ENCODE results near the gene ATP4A.
"Not testable (repeated sequence)": the region's sequence is repeated elsewhere in the genome, so short reads cannot be mapped to it uniquely, and the experiment has no call there.

The ATP4A gene

DNA sequence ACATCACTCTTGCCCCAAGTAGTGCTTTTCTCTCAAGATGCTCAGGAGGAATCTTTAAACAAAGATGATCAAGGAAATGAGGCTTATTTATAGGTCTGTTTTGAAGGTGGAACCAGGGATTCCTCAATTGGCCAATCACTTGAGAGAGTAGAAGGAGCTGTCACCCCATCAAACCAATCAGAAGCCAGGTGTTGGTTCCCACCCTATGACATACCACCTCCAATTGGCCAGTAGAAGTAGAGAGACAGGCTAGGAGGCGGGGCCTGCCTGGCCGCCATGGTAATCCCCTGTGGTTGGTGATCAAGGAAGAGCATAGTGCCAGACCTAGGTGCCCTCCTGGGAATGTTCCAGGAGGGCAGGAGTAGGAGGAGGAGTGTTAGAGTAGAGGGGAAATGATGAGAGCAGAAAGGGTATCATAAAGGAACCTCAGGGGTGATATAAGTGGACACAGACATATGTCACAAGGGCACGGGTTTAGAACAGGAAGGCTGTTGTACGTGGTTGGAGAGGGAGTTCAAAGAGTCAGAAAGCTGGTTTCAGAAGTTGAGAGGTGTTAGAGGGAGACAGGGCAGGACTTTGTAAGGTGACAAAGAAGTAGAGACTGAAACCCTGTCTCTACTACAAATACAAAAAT, 33.0 kb upstream of the ATP4A start:
- Histone ChIP-seq H3K27ac (no peak overlapping the region), H3K36me3 (ENCODE audit: insufficient read depth, low read length) (no peaks in the 10 kb centered on the region), H3K9me3 (ENCODE audit: low read depth, low read length) (no peaks in the 10 kb centered on the region), H3K4me3 (no peak overlapping the region), H3K9ac (ENCODE audit: insufficient read length) (no peak overlapping the region)
- DNase-seq (ENCODE audit: low read depth, low spot score), result no peak
- no peak for TF ChIP-seq FOXP2 (optimal IDR thresholded peaks at IDR 0.05; ENCODE audit: control extremely low read depth, extremely low read length, insufficient read depth)

DNA sequence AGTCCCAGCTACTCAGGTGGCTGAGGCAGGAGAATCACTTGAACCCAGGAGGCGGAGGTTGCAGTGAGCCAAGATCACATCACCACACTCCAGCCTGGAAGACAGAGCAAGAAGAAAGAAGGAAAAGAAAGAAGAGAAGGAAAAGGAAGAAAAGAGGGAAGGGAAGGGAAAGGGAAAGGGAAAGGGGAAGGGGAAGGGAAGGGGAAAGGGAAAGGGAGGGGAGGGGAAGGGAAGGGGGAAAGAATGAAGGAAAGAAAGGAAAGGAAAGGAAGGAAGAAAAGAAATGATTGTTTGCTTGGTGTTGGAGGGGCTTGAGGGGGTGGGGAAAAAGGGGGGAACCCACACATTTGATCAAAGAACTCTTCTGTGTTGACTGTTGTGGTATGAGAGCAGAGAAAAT, 32.5 kb upstream of the ATP4A start:
- no peak overlapping the region for H3K9ac ChIP-seq (ENCODE audit: insufficient read length)
- TF ChIP-seq FOXP2 (optimal IDR thresholded peaks at IDR 0.05; ENCODE audit: control extremely low read depth, extremely low read length, insufficient read depth), result no peak
- TF ChIP-seq POLR2AphosphoS5 (IDR thresholded peaks at IDR 0.05; ENCODE audit: borderline replicate concordance, low read depth, low read length), result no peak
- no peak for TF ChIP-seq EZH2 (IDR thresholded peaks at IDR 0.05)

DNA sequence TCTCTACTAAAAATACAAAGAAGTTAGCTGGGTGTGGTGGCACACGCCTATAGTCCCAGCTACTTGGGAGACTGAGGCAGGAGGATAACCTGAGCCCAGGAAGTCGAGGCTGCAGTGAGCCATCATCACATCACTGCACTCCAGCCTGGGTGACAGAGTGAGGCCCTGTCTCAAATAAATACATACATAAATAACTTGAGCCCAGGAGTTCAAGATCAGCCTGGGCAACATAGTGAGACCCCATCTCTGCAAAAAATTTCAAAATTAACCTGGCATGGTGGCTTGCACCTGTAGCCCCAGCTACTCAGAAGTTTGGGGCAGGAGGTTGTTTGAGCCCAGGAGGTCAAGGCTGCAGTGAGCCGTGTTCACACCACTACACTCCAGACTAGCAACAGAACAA, 31.6 kb upstream of the ATP4A start:
- H3K4me3 ChIP-seq; H3K9ac ChIP-seq (ENCODE audit: insufficient read length); H3K9me3 ChIP-seq (ENCODE audit: low read depth, low read length); DNase-seq (ENCODE audit: low read depth, low spot score); H3K27ac ChIP-seq; H3K36me3 ChIP-seq (ENCODE audit: insufficient read depth, low read length): not testable (repeated sequence)

More for the DNA sequence above, 32.5 kb upstream of the ATP4A start:
- H3K36me3 ChIP-seq (ENCODE audit: insufficient read depth, low read length), result no peaks in the 10 kb centered on the region
- no peak overlapping the region for H3K4me3 ChIP-seq
- no peak for DNase-seq (ENCODE audit: low read depth, low spot score)
- no peaks in the 10 kb centered on the region for H3K9me3 ChIP-seq (ENCODE audit: low read depth, low read length)
- H3K27ac ChIP-seq, result no peak overlapping the region

DNA sequence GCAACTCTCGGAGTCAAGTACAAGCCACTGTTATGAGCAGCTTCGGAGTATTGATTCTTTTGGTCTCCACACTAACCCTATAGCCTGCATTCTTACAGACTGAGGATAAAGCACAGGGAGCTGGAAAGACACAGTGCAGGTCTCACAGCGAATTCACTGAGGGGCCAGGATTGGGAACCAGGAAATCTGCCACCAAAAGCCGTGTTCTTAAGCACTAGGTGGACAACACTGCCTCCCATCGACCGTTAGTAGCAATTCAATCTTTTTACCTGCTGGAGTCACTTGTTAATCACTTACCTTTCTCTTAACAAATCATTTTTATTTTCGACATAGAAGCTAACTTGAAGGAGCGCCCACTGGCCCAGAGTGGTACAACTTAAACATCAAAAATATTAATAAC, 28.8 kb upstream of the ATP4A start:
- Histone ChIP-seq H3K4me3 (no peak overlapping the region), H3K9me3 (ENCODE audit: low read depth, low read length) (no peaks in the 10 kb centered on the region), H3K36me3 (ENCODE audit: insufficient read depth, low read length) (no peaks in the 10 kb centered on the region), H3K27ac (no peak overlapping the region), H3K9ac (ENCODE audit: insufficient read length) (no peak overlapping the region)
- TF ChIP-seq FOXP2 (optimal IDR thresholded peaks at IDR 0.05; ENCODE audit: control extremely low read depth, extremely low read length, insufficient read depth), result no peak
- no peak for TF ChIP-seq POLR2AphosphoS5 (IDR thresholded peaks at IDR 0.05; ENCODE audit: borderline replicate concordance, low read depth, low read length)
- TF ChIP-seq EZH2 (IDR thresholded peaks at IDR 0.05), result no peak
- DNase-seq (ENCODE audit: low read depth, low spot score), result no peak

DNA sequence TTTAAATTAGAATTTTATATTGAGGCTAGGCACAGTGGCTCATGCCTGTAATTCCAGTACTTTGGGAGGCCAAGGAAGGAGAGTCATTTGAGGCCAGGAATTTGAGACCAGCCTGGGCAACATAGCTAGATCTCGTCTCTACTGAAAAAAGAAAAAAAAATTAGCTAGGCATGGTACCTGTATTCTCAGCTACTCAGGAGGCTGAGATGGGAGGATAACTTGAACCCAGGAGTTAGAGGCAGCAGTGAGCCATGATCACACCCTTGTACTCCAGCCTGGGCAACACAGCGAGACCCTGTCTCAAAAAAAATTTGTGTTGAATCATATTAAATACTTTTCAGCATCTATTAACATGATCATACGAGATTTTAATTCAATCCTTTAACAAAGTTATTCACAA, 27.4 kb upstream of the ATP4A start:
- Histone ChIP-seq H3K27ac (no peak overlapping the region), H3K9me3 (ENCODE audit: low read depth, low read length) (no peaks in the 10 kb centered on the region), H3K36me3 (ENCODE audit: insufficient read depth, low read length) (no peaks in the 10 kb centered on the region), H3K9ac (ENCODE audit: insufficient read length) (no peak overlapping the region), H3K4me3 (no peak overlapping the region)
- no peak for DNase-seq (ENCODE audit: low read depth, low spot score)
- TF ChIP-seq EZH2 (IDR thresholded peaks at IDR 0.05) (no peak), POLR2AphosphoS5 (IDR thresholded peaks at IDR 0.05; ENCODE audit: borderline replicate concordance, low read depth, low read length) (no peak), FOXP2 (optimal IDR thresholded peaks at IDR 0.05; ENCODE audit: control extremely low read depth, extremely low read length, insufficient read depth) (no peak)

DNA sequence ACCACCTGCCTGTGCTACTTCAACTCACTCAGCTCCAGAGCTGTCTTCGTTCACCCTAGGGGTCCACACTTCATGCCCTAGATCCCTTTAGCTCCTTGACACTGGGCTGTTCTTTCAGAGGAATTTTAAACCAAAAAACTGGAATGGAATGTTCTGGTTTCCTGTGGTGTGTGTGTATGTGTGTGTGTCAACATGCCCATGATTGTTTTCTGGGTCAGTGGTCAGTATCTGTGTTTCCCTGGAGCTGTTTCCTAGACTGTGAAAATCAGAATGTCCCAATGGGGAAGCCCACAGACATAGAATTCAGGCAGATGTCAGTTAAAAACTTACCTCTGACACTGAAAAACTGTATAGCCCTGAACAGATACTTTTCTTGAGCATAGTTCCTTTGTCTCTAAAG, 23.9 kb upstream of the ATP4A start:
- TF ChIP-seq POLR2AphosphoS5 (IDR thresholded peaks at IDR 0.05; ENCODE audit: borderline replicate concordance, low read depth, low read length) (no peak), EZH2 (IDR thresholded peaks at IDR 0.05) (no peak), FOXP2 (optimal IDR thresholded peaks at IDR 0.05; ENCODE audit: control extremely low read depth, extremely low read length, insufficient read depth) (no peak)
- Histone ChIP-seq H3K4me3 (no peak overlapping the region), H3K36me3 (ENCODE audit: insufficient read depth, low read length) (no peaks in the 10 kb centered on the region), H3K9me3 (ENCODE audit: low read depth, low read length) (no peaks in the 10 kb centered on the region), H3K27ac (no peak overlapping the region), H3K9ac (ENCODE audit: insufficient read length) (no peak overlapping the region)
- DNase-seq (ENCODE audit: low read depth, low spot score), result no peak

DNA sequence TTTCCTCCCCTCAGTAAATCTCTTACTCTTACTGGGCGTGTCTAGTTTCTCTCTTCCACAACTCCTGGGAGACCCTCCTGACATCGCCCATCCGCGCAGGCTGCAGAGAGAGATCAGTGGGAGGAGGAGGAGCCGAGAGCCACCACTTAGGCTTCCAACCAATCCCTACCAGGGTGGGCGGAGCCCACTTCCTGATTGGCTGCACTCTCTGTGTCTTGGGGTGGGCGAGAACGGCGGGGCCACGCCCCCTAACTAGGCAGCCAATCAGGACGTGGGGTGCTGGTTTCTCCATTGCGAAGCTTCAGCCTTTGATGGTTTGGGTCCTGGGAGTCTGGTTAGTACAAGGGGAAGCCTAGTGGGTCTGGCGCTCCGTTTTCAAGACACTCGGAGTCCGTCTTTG, 22.4 kb upstream of the ATP4A start, which contains the start of gene PMIS2:
PMIS2 (plus strand) TSS at position 326 of the 400 bp plus-strand sequence. CDS start 87 bp downstream, outside the sequence.
- no peaks in the 10 kb centered on the region for H3K36me3 ChIP-seq (ENCODE audit: insufficient read depth, low read length)
- no peak within 1 kb of the TSS for H3K4me3 ChIP-seq
- no peaks in the 10 kb centered on the region for H3K9me3 ChIP-seq (ENCODE audit: low read depth, low read length)
- no peak within 1 kb of the TSS for H3K27ac ChIP-seq
- H3K9ac ChIP-seq (ENCODE audit: insufficient read length), result no peak within 1 kb of the TSS
- TF ChIP-seq FOXP2 (optimal IDR thresholded peaks at IDR 0.05; ENCODE audit: control extremely low read depth, extremely low read length, insufficient read depth) (no peak), EZH2 (IDR thresholded peaks at IDR 0.05) (no peak), POLR2AphosphoS5 (IDR thresholded peaks at IDR 0.05; ENCODE audit: borderline replicate concordance, low read depth, low read length) (no peak)
- DNase-seq (ENCODE audit: low read depth, low spot score), result no peak

DNA sequence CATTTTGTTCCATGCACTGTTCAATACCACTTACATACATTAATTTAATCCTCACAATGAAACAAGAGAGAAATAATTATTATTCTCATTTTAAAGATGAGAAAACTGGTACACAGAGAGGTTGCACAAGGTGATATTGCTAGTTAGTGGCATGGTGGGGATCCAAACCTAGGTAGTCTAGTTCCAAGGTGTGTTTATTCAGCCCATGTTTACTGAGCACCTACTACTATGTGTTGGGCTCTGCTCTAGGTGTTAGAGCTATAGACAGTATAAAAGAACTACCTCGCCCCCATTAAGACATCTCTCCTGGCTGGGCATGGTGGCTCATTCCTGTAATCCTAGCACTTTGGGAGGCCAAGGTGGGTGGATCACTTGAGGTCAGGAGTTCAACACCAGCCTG, 19.3 kb upstream of the ATP4A start:
- DNase-seq (ENCODE audit: low read depth, low spot score), result no peak

DNA sequence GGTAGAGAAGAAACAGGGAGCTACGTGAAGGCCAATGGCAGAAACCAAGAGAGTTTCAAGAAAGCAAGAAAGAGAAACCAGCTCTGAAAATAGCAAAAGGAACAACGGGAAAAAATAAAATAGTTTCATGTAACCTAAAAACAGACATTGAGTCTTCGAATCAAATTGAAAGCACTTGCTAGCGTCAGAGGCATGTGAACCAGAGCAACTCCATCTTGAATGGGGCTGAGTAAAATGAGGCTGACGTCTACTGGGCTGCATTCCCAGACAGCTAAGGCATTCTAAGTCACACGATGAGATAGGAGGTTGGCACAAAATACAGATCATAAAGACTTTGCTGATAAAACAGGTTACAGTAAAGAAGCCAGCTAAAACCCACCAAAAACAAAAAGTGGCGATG, 15.2 kb upstream of the ATP4A start:
- Histone ChIP-seq H3K27ac (no peak overlapping the region), H3K4me3 (no peak overlapping the region), H3K36me3 (ENCODE audit: insufficient read depth, low read length) (no peaks in the 10 kb centered on the region), H3K9me3 (ENCODE audit: low read depth, low read length) (no peaks in the 10 kb centered on the region), H3K9ac (ENCODE audit: insufficient read length) (no peak overlapping the region)
- TF ChIP-seq FOXP2 (optimal IDR thresholded peaks at IDR 0.05; ENCODE audit: control extremely low read depth, extremely low read length, insufficient read depth) (no peak), EZH2 (IDR thresholded peaks at IDR 0.05) (no peak), POLR2AphosphoS5 (IDR thresholded peaks at IDR 0.05; ENCODE audit: borderline replicate concordance, low read depth, low read length) (no peak)
- DNase-seq (ENCODE audit: low read depth, low spot score), result no peak

More for the DNA sequence above, 19.3 kb upstream of the ATP4A start:
- Histone ChIP-seq H3K27ac (no peak overlapping the region), H3K4me3 (no peak overlapping the region), H3K36me3 (ENCODE audit: insufficient read depth, low read length) (no peaks in the 10 kb centered on the region), H3K9ac (ENCODE audit: insufficient read length) (no peak overlapping the region), H3K9me3 (ENCODE audit: low read depth, low read length) (no peaks in the 10 kb centered on the region)
- TF ChIP-seq EZH2 (IDR thresholded peaks at IDR 0.05) (no peak), POLR2AphosphoS5 (IDR thresholded peaks at IDR 0.05; ENCODE audit: borderline replicate concordance, low read depth, low read length) (no peak), FOXP2 (optimal IDR thresholded peaks at IDR 0.05; ENCODE audit: control extremely low read depth, extremely low read length, insufficient read depth) (no peak)

Measured in SK-N-MC (cell line).